NCI-H1930 (cell line): ENCODE measurements around the gene BMERB1.
"Not testable (repeated sequence)": the region's sequence is repeated elsewhere in the genome, so short reads cannot be mapped to it uniquely, and the experiment has no call there.

Experiments
- DNase-seq, 2 experiments: peaks; one replicate each; lab custom pipeline; 2025; lab: John Stamatoyannopoulos, UW

Gene BMERB1

GRCh38 chr16:15461376-15461775 lies 27.0 kb downstream of the BMERB1 start:
- no peak for DNase-seq

DNA sequence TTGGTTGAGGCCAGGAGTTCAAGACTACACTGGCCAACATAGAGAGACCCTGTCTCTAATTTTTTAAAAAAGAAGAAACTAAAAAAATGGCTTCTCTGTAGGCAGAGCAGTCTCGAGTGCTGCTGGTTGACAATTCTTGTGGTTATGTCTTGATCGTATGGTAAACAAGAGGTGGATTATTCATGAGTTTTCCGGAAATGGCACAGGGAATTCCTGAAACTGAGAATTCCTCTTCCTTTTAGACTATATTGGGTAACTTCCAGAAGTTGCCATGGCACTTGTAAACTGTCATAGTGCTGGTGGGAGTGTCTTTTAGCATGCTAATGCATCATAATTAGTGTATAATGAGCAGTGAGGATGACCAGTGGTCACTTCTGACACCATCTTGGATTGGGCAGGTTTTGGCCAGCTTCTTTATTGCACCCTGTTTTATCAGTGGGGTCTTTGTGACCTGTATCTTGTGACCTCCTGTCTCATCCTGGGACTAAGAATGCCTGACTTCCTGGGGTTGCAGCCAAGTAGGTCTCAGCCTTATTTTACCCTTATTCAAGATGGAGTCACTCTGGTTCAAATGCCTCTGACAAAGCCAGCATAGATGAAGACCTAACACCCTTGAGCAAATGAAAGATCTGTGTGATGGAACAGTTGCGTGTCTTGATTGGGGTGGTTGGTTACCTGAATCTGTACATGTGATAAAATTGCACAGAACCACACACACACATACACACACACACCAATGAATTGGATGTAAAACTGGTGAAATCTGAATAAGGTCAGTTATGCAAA lies 30.2 kb downstream of the BMERB1 start:
- no peak for DNase-seq

GRCh38 chr16:15466131-15466530 lies 31.7 kb downstream of the BMERB1 start:
- DNase-seq = no peak

- no peak for DNase-seq
Observed at GRCh38 chr16:15466886-15467781, 32.7 kb downstream of the BMERB1 start.

- not testable (repeated sequence) for DNase-seq
Observed at GRCh38 chr16:15476971-15477370, 42.6 kb downstream of the BMERB1 start.

GRCh38 chr16:15477802-15478201 lies 43.4 kb downstream of the BMERB1 start:
- DNase-seq = no peak

GRCh38 chr16:15482068-15482747 lies 47.8 kb downstream of the BMERB1 start:
- DNase-seq = no peak

- no peak for DNase-seq
Observed at GRCh38 chr16:15482748-15483298, 48.4 kb downstream of the BMERB1 start.

DNA sequence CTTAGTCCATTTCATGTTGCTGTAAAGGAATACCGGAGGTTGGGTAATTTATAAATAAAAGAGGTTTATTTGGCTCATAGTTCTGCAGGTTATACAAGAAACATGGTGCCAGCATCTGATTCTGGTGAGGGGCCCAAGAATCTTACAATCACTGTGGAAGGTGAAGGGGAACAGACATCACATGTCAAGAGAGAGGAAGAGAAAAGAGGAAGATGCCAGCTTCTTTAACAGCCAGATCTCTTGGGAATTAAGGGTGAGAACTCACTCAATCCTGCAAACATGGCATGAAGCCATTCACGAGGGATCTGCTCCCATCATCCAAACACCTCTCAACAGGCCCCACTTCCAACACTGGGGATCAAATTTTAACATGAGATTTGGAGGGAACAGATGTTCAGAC lies 49.5 kb downstream of the BMERB1 start:
- no peak for DNase-seq

DNA sequence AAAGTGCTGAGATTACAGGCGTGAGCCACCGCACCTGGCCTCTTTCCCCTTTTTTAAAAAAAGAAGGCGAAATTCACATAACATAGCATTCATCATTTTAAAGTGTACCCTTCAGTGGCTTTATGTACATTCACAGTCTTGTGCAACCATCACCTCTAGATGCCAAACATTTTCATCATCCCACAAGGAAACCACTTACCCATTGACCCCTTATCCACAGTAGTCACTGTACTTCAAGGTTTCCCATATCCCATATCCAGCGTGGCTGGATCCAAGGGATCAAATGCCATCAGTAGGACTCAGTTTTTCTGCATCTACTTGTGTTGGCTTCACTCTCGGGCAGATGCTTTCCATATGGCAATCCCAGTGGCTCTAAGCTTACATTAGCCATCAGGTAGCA lies 50.3 kb downstream of the BMERB1 start:
- no peak for DNase-seq

DNA sequence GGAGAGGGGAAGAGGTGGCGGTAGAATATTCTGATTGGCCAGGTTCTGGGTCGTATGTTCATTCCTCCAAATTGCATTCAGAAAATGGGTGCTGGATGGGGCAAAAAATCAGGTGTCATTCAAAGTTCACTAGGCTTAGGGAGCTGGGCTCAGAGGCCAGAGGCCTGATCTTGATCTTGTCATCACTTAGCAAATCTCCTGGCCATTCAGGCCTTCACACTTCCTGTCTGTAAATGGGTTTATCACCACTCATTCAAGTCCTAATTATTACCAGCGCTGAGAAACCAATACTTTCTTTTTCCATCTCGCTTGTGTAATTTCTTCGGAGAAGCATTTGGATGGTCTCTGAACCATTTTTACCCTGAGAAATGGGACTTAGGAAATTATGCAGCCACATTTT lies 50.8 kb downstream of the BMERB1 start:
- no peak for DNase-seq

DNA sequence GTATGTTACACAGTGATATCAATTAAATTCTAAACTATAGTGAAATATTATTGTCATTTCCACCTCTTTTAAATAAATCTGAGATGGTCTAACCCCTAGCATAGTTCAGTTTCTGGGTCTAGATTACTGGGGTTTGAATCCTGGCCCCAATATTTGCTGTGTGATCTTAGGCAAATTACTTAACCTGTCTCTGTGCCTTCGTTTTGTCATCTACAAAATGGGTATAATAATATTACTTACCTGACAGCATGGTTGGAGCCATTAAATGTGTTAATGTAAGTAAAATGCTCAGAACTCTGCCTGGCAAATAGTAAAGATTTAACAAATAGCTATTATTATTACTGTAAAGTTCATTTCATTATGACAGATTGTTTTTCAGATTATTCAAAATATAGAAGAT lies 52.3 kb downstream of the BMERB1 start:
- no peak for DNase-seq

- no peak for DNase-seq
Observed at GRCh38 chr16:15487336-15488284, 53.2 kb downstream of the BMERB1 start.

GRCh38 chr16:15489016-15489415 lies 54.6 kb downstream of the BMERB1 start:
- DNase-seq = no peak

GRCh38 chr16:15490123-15490711 lies 55.8 kb downstream of the BMERB1 start:
- no peak for DNase-seq

DNA sequence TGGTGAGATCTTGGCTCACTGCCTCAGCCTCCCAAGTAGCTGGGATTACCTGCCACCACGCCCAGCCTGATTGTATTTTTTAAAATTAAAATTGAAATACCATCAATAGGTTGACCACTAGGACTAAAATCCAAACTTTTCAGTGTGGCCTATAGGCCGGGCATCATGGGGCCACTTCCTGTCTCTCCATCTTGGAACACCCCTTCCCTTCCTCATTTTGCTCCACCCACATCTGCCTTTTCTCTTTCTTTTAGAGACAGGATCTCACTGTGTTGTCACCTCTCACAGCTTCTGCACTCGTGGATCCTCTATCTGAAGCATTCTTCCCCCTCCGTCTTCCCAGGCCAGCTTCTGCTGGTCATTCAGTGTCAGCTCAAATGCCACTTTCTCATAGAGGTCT lies 57.0 kb downstream of the BMERB1 start:
- no peak for DNase-seq

GRCh38 chr16:15492091-15492740 lies 57.8 kb downstream of the BMERB1 start:
- no peak for DNase-seq

GRCh38 chr16:15493466-15494180 lies 59.2 kb downstream of the BMERB1 start:
- DNase-seq = no peak

DNA sequence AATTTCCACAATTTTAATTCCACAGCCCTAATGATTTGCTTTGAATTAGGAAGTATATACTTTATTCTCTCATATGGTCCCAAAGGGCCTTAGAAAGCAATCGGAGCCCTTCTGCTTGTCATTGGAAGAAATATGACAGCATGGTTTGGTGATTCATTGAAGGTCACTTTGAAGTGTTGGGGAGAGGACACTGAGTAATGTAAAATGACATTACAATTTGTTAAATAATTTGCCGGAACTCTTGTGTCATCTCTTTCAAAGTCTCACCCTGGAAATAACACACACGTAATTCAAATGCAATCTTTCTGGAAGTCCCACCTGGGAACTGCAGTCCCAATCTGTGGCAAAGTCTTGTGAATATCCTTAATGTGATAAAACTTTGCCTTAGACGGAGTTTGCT lies 59.8 kb downstream of the BMERB1 start:
- DNase-seq = no peak

DNA sequence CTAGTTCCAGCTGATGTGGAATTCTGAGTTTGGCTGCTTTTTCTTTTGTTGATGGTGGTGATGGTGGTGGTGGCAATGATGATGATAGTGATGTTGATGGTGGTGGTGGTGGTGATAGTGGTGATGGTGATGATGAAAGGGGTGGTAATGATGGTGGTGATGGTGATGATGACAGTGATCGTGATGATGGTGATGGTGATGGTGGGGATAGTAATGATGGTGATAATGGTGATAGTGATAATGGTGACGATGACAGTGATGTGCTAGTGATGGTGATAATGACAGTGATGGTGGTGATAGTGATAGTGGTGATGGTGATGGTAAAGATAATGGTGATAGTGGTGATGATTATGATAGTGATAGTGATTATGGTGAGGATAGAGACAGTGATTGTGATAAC lies 61.5 kb downstream of the BMERB1 start:
- DNase-seq = no peak
